Sigmoid colon (tissue), 7 donors: ENCODE measurements around the gene CFAP100. TPM values are rescaled to one million over a fixed set of nuclear protein-coding genes. Genes with fewer than 3 reads are reported as not detected.

Experiments
- DNase-seq: peaks from one replicate; pipeline ENCODE4 v3.0.0-alpha.2; 2019
- H3K27ac ChIP-seq, 4 donors: fragments of 200-600 bp; sonication (generic); one replicate each; pipeline ENCODE4 v1.5.1; 2016 to 2019; ENCODE audit warnings: mild to moderate bottlenecking in 1 of 4
- H3K27me3 ChIP-seq, 3 donors: fragments of 200-600 bp; sonication (generic); one replicate each; pipeline ENCODE4 v1.5.1; 2019; ENCODE audit warnings: mild to moderate bottlenecking in 1 of 3
- H3K36me3 ChIP-seq, 4 donors: fragments of 200-600 bp; sonication (generic); one replicate each; pipeline ENCODE4 v1.5.1; 2016 to 2019
- H3K4me1 ChIP-seq, 4 donors: fragments of 200-600 bp; sonication (generic); one replicate each; pipeline ENCODE4 v1.5.1; 2017 to 2019
- H3K4me3 ChIP-seq, 4 donors: fragments of 200-600 bp; sonication (generic); one replicate each; pipeline ENCODE4 v1.5.1; 2017 to 2019; ENCODE audit warnings: mild to moderate bottlenecking in 2 of 4, moderate library complexity in 1 of 4
- H3K9me3 ChIP-seq, 4 donors: fragments of 200-600 bp in 3 of 4; sonication (generic) in 3 of 4; one replicate each; pipeline versions ENCODE4 v1.5.1 to v1.6.1; 2013 to 2019
- CTCF ChIP-seq, 4 experiments: fragments of 450-650 bp in 3 of 4; fragments of 200-600 bp in 1 of 4; IDR thresholded peaks; one replicate each; pipeline ENCODE4 v1.5.1; 2016 to 2019; ENCODE audit warnings: antibody characterized with exemption in 4 of 4, mild to moderate bottlenecking in 3 of 4, moderate library complexity in 2 of 4
- EP300 ChIP-seq, 4 donors: sonication (generic); formaldehyde crosslinking; IDR thresholded peaks; one replicate each; pipeline ENCODE4 v1.6.1; 2017; ENCODE audit warnings: antibody characterized with exemption in 4 of 4
- POLR2A ChIP-seq, 2 donors: fragments of 450-650 bp; IDR thresholded peaks; one replicate each; pipeline ENCODE4 v1.6.1; 2016; ENCODE audit warnings: antibody characterized with exemption in 2 of 2, mild to moderate bottlenecking in 2 of 2, moderate library complexity in 2 of 2
- POLR2AphosphoS5 ChIP-seq, 4 donors: sonication (generic); formaldehyde crosslinking; IDR thresholded peaks; one replicate each; pipeline ENCODE4 v1.6.1; 2017; ENCODE audit warnings: antibody characterized with exemption in 4 of 4
- WGBS, 2 donors: extraction: QIAGEN DNeasy Blood & Tissue Kit; methylation state at CpG; one replicate each; pipeline ENCODE4 v1.1.7; 2013; 5-methylcytosine and 5-hydroxymethylcytosine counted together
- intact Hi-C: fragments of 100-400 bp; cut with DNase I; formaldehyde crosslinking; loops from one replicate; pipeline ENCODE4 v1.15.1; 2023
- polyA plus RNA-seq, 3 donors: library from polyadenylated mRNA; stranded (reverse); fragments of 200-250 nt; gene quantifications; one replicate each; pipeline ENCODE4 v1.2.3, GENCODE V29; 2013
- total RNA-seq, 4 donors: library from RNA; depleted of rRNA; stranded (reverse); fragments of >200 nt; gene quantifications; one replicate each; pipeline ENCODE4 v1.1.0, GENCODE V29; 2016
- donor health status: healthy with polysubstance abuse.
- donor health status: Bipolar disorder and iron deficiency.
- donor health status: healthy.

CFAP100 gene
- total and polyA plus RNA-seq, 7 donors, result not detected

- intact Hi-C loops, result loop anchor here (5.0 kb wide), 1 partner anchor 225 kb away; no protein-coding TSS in a partner anchor
- Histone ChIP-seq H3K9me3 (no peaks in the 10 kb centered on the region), H3K27ac (peak overlapping the region in 3 of 4 donors; percentile 38 to 64 (median 58)), H3K36me3 (peaks cover 16 to 46% (median 35%) of the 10 kb centered on the region in 4 donors), H3K4me1 (peaks cover 0 to 74% (median 53%) of the 10 kb centered on the region in 4 donors), H3K4me3 (peak overlapping the region in 2 of 4 donors; percentile 4 to 69), H3K27me3 (no peaks in the 10 kb centered on the region)
- peak; percentile 91 for DNase-seq
- no peak for TF ChIP-seq CTCF (IDR thresholded peaks at IDR 0.05)
- peak in 3 of 4 donors; percentile 35 to 79 (median 48) for TF ChIP-seq POLR2AphosphoS5 (IDR thresholded peaks at IDR 0.05)
- 57 to 66% methylated on average over 8 of the region's 8 CpGs for WGBS, 2 donors
These were observed 77.7 kb downstream of the CFAP100 start for GRCh38 chr3:126472277-126473006.

GRCh38 chr3:126473292-126474168, 78.8 kb downstream of the CFAP100 start:
- H3K27ac ChIP-seq, result peak overlapping the region in 3 of 4 donors; percentile 5 to 64 (median 58)
- no peak for DNase-seq
- peak overlapping the region; percentile 15 to 77 (median 58) for H3K4me3 ChIP-seq
- intact Hi-C loops, result loop anchor here (5.0 kb wide), 1 partner anchor 226 kb away; no protein-coding TSS in a partner anchor
- H3K9me3 ChIP-seq, result no peaks in the 10 kb centered on the region
- peaks cover 0 to 66% (median 48%) of the 10 kb centered on the region in 4 donors for H3K4me1 ChIP-seq
- WGBS, 2 donors, result 70 to 79% methylated on average over 14 of the region's 14 CpGs
- TF ChIP-seq CTCF (IDR thresholded peaks at IDR 0.05) (no peak), POLR2A (IDR thresholded peaks at IDR 0.05) (no peak), EP300 (IDR thresholded peaks at IDR 0.05) (no peak), POLR2AphosphoS5 (IDR thresholded peaks at IDR 0.05) (no peak)
- no peaks in the 10 kb centered on the region for H3K27me3 ChIP-seq
- peaks cover 16 to 35% (median 26%) of the 10 kb centered on the region in 4 donors for H3K36me3 ChIP-seq

GRCh38 chr3:126474498-126475412, 80.0 kb downstream of the CFAP100 start:
- peak in 1 of 4 experiments; percentile 19 for TF ChIP-seq CTCF (IDR thresholded peaks at IDR 0.05)
- TF ChIP-seq POLR2A (IDR thresholded peaks at IDR 0.05), result no peak
- TF ChIP-seq POLR2AphosphoS5 (IDR thresholded peaks at IDR 0.05), result peak in 1 of 4 donors; percentile 13
- H3K4me3 ChIP-seq, result peak overlapping the region; percentile 46 to 84 (median 73)
- DNase-seq, result peak; percentile 77
- peak overlapping the region; percentile 88 to 96 (median 94) for H3K27ac ChIP-seq
- no peaks in the 10 kb centered on the region for H3K27me3 ChIP-seq
- H3K36me3 ChIP-seq, result peaks cover 9 to 23% (median 14%) of the 10 kb centered on the region in 4 donors
- intact Hi-C loops, result loop anchor here (5.0 kb wide), 4 partner anchors 87 to 392 kb away; partner anchors contain the start of gene SLC41A3
- WGBS, 2 donors, result 2 to 8% methylated on average over 72 of the region's 72 CpGs
- peaks cover 0 to 54% (median 47%) of the 10 kb centered on the region in 4 donors for H3K4me1 ChIP-seq
- H3K9me3 ChIP-seq, result no peaks in the 10 kb centered on the region
